ENCODE results near the gene ZNF331.
A peak's percentile ranks its signal among the peaks of the same experiment; 100 is the strongest.

Gene ZNF331

GRCh38 chr19:53520547-53521372 lies 17.2 kb upstream of the ZNF331 start:
- peak; percentile 74 to 80 for DNase-seq (ENCODE audit: low read depth in 2 of 2)

GRCh38 chr19:53521373-53522202 lies 16.4 kb upstream of the ZNF331 start:
- no peak for DNase-seq (ENCODE audit: low read depth in 2 of 2)

- no peak for DNase-seq (ENCODE audit: low read depth in 2 of 2)
These were observed 12.0 kb upstream of the ZNF331 start for GRCh38 chr19:53525922-53526321.

GRCh38 chr19:53530622-53531021 lies 7.3 kb upstream of the ZNF331 start:
- DNase-seq (ENCODE audit: low read depth in 2 of 2) = no peak

DNA sequence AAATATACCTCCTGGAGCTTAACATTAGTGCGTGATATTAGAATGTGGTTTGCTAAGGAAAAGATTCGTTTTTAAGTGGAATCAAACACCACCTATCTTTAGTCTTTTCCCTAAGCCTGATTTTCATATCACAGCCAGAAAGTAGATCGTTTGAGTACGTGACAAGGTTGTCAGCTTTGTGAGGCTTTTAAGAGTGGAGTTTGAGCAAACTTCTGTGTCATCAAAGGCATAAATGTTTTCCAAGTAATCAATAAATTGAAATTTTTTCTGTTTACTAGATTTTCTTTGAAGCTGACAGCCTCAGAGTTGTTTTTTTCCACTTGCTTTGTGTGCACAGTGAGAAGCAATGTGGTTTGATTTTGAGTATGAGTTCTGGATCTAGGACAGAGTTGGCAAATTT lies 6.5 kb upstream of the ZNF331 start:
- DNase-seq (ENCODE audit: low read depth in 2 of 2) = no peak

GRCh38 chr19:53532362-53532761 lies 5.6 kb upstream of the ZNF331 start:
- no peak for DNase-seq (ENCODE audit: low read depth in 2 of 2)

DNA sequence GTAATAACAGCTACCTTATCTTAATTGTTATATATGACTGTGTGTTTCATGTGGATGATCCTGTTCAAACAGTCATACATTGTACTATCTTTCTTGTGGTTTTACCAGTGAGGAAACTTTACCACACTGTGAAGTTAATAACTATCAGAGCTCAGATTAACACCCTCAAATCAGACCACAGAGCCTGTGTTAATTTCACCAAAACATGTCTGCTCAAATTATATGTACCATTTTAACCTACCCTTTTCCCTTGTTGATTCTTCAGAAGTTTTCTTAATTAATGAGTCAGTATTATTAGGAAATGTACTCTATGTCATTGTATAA lies 1.8 kb upstream of the ZNF331 start:
- DNase-seq (ENCODE audit: low read depth in 2 of 2) = no peak

DNA sequence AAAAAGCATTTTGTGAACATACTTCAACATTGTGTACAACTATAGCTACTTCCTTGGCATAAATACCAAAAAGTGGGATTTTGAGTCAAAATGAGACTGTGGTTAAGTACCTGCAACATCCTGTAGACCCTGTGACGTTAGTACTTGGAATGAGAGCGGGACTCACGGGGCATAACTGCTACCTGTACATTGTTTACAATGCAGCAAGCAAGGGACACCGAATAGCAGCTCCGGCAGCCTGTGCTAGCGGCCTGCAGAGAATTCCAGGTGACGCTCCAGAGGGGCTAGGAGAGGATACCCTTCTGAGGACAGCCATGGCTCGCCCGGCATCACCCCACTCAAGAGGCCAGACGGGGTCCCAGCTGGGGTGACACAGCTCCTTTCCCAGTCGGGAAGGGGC lies 824 bp upstream of the ZNF331 start:
- no peak for DNase-seq (ENCODE audit: low read depth in 2 of 2)

GRCh38 chr19:53538378-53539109 lies 599 bp downstream of the ZNF331 start:
- no peak for DNase-seq (ENCODE audit: low read depth in 2 of 2)

DNA sequence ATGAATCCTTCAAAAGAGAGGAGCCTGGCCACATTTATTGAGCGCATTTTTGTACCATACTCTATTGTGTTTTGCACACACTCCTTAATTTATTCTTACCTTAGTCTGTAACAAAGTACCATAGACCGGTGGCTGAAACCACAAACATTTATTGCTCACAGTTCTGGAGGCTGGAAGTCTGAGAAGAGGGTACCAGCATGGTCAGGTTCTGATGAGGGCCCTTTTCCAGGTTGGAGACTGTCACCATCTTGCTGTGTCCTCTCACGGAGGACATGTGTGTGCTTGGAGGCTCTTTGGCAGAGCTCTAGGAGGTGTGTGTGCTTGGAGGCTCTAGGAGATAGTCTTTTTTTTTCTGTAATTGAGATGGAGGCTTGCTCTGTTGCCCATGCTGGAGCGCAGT lies 2.1 kb downstream of the ZNF331 start:
- DNase-seq (ENCODE audit: low read depth in 2 of 2) = no peak

DNA sequence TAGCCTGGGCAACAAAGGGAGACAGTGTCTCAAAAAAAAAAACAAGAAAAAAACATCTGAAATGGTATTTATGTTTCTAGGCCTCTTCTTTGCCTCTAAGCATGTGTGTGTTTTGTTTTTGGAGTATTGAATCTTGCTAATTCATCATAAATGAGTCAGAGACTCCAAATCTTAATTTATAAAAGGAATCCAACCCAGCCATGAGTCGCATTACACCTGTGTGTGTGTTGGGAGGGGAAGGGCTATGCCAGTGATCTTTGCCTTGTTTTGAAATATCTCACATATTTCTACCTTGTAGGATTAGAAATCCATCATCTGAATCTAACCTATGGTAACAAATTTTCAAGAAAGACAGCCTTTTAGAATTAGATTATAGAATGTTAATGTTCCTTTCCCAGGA lies 4.0 kb downstream of the ZNF331 start:
- DNase-seq (ENCODE audit: low read depth in 2 of 2) = no peak

DNA sequence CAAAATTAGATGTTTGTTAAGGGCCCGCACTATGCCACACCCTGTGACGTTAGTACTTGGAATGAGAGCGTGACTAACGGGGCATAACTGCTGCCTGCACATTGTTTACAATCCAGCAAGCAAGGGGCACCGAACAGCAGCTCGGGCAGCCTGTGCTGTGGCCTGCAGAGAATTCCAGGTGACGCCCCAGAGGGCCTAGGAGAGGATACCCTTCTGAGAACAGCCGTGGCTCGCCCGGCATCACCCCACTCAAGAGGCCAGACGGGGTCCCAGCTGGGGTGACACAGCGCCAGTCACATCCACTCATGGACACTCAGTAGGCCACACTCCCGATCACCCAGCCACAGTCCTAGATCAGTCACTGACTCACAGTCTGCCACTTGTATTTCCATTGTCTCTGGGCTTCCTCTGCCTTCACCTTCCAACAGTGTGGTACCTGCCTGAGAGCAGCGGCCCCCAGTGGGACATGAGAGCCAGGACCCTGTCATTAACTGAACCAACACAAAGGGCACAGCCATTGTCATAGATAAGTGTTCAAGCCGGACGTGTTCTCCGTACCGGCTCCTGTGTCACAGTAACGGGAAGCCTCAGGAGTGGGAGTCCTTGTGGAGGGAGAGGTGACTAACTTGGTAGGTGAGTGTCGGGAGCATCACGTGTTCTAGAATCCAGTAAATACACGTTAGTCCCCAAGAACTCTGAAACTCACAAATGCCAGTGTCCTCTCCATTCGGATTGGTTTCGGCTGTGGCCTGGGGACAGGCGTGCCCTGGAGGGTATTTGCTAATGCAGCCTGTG lies 7.5 kb downstream of the ZNF331 start:
- DNase-seq (ENCODE audit: low read depth in 2 of 2) = no peak

DNA sequence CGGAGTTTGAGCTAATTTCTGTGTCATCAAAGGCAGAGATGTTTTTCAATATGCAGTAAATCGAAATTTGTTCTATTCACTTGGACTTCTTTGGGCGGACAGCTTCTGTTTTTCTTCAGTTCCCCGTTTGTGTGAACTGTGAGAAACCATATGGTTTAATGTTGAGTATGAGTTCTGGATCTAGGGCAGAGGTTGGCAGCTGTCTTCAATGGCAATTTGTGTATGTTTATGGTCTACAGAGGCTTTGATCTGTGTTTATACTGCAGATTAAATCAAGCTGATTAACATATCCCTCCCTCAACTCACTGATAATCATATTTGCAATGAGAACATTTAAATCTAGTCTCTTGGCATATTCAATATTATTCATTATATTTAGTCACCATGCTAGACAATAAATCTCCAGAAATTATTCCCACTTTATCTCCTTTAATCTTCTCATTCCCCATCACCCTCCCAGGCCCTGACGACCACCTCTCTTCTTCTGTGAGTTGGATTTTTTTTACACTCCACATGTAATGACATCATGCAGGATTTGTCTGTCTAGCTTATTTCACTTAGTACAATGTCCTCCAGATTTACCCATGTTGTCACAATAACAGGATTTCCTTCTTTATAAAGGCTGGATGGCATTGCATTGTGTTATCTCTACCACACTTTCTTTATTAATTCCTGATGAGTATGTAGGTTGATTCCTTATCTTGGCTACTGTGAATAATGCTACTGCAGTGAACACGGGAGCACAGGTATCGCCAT lies 9.0 kb downstream of the ZNF331 start:
- DNase-seq (ENCODE audit: low read depth in 2 of 2) = no peak

- no peak for DNase-seq (ENCODE audit: low read depth in 2 of 2)
These were observed 11.4 kb downstream of the ZNF331 start for GRCh38 chr19:53549340-53549739.

DNA sequence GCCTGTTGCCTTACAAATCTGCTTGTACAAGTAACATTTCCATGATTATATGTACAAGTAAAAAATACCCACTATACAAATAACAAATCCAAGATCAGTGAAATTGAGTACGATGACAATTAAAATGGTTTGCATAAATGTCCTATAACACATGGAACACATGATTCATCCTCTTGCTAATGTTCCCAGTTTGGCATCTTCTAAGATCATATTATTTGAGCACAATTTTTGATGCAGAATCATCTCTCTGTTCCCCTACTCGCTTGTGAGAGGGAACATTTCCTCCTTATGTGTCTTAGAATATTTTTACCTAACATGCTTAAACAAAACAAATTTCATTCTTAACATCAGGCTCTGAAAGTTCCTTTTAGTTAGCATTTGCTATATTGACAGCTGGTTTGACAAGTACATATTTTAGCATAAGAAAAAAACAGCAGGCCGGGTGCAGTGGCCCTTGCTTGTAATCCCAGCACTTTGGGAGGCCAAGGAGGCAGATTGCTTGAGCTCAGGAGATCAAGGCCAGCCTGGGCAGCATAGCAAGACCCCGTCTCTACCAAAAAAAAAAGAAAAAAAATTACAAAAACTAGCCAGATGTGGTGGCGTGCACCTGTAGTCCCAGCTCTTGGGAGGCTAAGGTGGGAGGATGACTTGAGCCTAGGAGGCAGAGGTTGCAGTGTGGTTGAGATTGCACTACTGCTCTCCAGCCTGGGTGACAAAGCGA lies 14.2 kb downstream of the ZNF331 start:
- no peak for DNase-seq (ENCODE audit: low read depth in 2 of 2)

GRCh38 chr19:53553156-53553555 lies 15.2 kb downstream of the ZNF331 start:
- no peak for DNase-seq (ENCODE audit: low read depth in 2 of 2)

DNA sequence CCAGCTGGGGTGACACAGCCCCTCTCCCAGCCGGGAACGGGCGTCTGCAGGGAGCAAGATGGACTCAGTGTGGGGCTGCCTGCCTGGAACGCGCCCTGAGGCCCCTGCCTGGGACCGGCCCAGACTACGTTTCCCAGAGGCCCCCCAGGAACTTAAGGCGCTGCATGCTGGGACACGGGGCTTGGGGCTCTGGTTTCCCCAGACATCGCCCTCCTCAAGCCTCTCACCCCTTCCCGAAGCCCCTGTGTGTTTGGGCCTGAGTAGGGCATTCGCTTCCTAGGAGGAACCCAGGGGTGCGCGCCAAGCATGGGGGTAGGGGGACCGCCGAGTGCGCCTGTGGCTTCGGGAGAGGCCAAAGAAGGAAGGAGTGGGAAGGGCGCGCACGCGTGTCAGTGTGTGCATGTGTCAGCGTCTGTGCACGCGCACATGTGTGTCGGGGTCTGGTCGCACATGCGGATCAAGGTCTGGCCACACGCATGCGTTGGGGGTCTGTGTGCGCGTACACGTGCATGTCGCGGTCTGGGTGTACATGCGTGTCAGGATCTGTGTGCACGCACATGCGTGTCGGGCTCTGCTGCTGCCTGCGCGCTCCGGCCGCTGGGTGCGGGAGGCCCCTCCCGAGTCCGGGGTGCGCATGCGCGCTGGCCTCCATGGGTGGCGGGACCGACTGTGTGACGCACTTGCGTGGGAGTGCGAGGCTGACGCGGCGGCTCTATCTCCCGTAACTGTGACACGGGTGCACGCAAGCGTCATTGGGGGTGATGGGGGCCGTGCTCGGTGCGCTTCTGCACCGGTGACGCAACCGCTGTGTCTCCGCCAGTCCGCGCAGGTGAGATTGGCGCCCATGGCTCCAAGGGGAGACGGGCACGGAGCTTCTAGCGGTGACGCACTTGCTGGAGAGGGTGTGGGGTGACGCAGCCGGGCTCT lies 16.2 kb downstream of the ZNF331 start:
- DNase-seq (ENCODE audit: low read depth in 2 of 2) = peak; percentile 83 to 84

DNA sequence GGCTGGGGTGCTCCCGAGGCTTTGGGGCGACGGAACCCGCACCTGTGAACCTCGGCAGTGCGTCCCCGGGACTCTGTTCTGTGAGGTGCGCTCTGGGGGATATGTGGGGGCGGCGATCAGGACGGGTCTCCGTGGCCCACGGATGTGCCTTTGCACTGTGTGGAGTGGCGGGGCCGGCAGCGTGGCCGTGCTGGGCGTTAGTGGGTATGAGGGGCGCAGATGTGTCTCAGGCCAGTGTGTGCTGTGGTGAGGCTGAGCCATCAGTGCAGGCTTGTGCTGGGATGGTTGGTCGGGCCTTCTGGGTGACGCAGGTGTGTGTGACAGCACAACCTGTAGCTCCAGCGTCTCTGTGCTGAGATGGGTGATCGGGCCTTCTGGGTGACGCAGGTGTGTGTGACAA lies 16.9 kb downstream of the ZNF331 start:
- no peak for DNase-seq (ENCODE audit: low read depth in 2 of 2)

DNA sequence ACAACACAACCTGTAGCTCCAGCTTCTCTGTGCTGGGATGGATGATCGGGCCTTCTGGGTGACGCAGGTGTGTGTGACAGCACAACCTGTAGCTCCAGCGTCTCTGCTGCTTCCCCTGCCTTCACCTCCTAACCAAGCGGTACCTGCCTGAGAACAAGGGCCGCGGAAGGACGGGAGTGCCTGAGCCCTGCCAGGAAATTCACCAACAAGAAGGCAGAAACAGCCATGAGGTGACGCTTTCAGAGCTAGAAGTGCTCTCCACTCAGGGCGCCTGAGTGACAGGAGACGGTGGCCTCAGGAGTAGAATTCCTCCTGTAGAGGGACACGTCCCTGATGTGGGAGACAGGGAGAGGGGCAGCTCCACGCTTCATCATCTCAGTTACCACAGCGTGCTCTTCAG lies 17.4 kb downstream of the ZNF331 start:
- no peak for DNase-seq (ENCODE audit: low read depth in 2 of 2)

Measured in stimulated activated CD8-positive, alpha-beta memory T cell treated with anti-CD3 and anti-CD28 coated beads, Interleukin-15, amount 100 ng/mL, for 48 hours (primary cell).